K562 (cell line): ENCODE results near the gene TTLL4. TPM values are rescaled to one million over a fixed set of nuclear protein-coding genes. Genes with fewer than 3 reads are reported as not detected.

Experiments
- CBX8 ChIP-seq: fragments of 200-600 bp; sonication (generic); IDR thresholded peaks from 2 replicates; pipeline ENCODE4 v1.6.1; 2012; ENCODE audit warnings: borderline replicate concordance, mixed run types, low read depth, mild to moderate bottlenecking, moderate library complexity, mixed read lengths, low read length, control low read depth, inconsistent platforms; ENCODE audit not compliant: poor library complexity, severe bottlenecking; ENCODE audit errors: extremely low read depth
- E2F5 ChIP-seq: sonication (generic); formaldehyde crosslinking; IDR thresholded peaks from 2 replicates; pipeline ENCODE4 v1.8.0; 2022; ENCODE audit warnings: mild to moderate bottlenecking, missing genetic modification reagents
- HDAC1 ChIP-seq, 2 experiments: fragments of 450-650 bp; IDR thresholded peaks; 2 replicates each; pipeline ENCODE4 v1.6.1; 2016 to 2017; ENCODE audit warnings: inconsistent platforms in 1 of 2, mild to moderate bottlenecking in 1 of 2, moderate library complexity in 1 of 2
- KAT7 ChIP-seq: sonication (generic); formaldehyde crosslinking; IDR thresholded peaks from 2 replicates; pipeline ENCODE4 v1.8.0; 2022; ENCODE audit warnings: missing genetic modification reagents, mild to moderate bottlenecking, borderline replicate concordance
- KLF13 ChIP-seq: fragments of 450-650 bp; IDR thresholded peaks from 2 replicates; pipeline ENCODE4 v1.6.1; 2016; ENCODE audit warnings: missing genetic modification characterization, low read depth, mild to moderate bottlenecking, missing compliant biosample characterization, moderate library complexity, borderline replicate concordance
- MGA ChIP-seq: fragments of 450-650 bp; IDR thresholded peaks from 2 replicates; pipeline ENCODE4 v1.6.1; 2016; ENCODE audit warnings: mild to moderate bottlenecking, moderate library complexity
- MTA2 ChIP-seq: fragments of 450-650 bp; IDR thresholded peaks from 2 replicates; pipeline ENCODE4 v1.6.1; 2016; ENCODE audit warnings: low read depth
- NFATC3 ChIP-seq: fragments of 450-650 bp; IDR thresholded peaks from 2 replicates; pipeline ENCODE4 v1.6.1; 2017; ENCODE audit warnings: mild to moderate bottlenecking
- polyA plus RNA-seq, 8 experiments: library from polyadenylated mRNA; depleted of rRNA in 4 of 8; stranded (reverse) in 5 of 8; unstranded in 3 of 8; fragments of >200 nt; fragmentation: Nextera tagmentation in 2 of 8; fragmentation: Illumina TruSeq in 1 of 8; extraction: Ambion mirVana in 2 of 8; extraction: Trizol in 1 of 8; gene quantifications; 2 replicates each; pipeline versions ENCODE4 v1.2.1 to v1.2.3, GENCODE V29; 2011 to 2014; ENCODE audit warnings: inconsistent platforms in 1 of 8, missing spikeins in 1 of 8
- total RNA-seq, 7 experiments: library from RNA; depleted of rRNA in 6 of 7; stranded (reverse); fragments of >200 nt in 6 of 7; fragmentation: Illumina TruSeq in 2 of 7; extraction: Trizol in 2 of 7; gene quantifications; 2 replicates each; pipeline versions ENCODE4 v1.2.1 to v1.2.3, GENCODE V29; 2011 to 2021; ENCODE audit warnings: low replicate concordance in 1 of 7
- TF ChIP-seq, protein P1 (sequence below): fragments of 250-450 bp; sonication (Bioruptor Pico); IDR thresholded peaks from 2 replicates; pipeline ENCODE4 v1.8.0; 2022; ENCODE audit warnings: moderate library complexity, mild to moderate bottlenecking, inconsistent platforms
- TF ChIP-seq, protein P2 (sequence below), 2 experiments: IDR thresholded peaks in 1 of 2; conservative IDR thresholded peaks in 1 of 2; 2 replicates each; pipeline ENCODE4 v1.6.1; 2016; ENCODE audit warnings: low read depth in 2 of 2, mild to moderate bottlenecking in 1 of 2, missing compliant biosample characterization in 1 of 2, missing genetic modification characterization in 1 of 2, moderate library complexity in 1 of 2

The TTLL4 gene
- total and polyA plus RNA-seq, 9 of the 15 experiments (the other 6 are each of a cell fraction or from before 2014, with no cell fraction given): 12.6 to 67.5 (median 24.5) TPM

DNA sequence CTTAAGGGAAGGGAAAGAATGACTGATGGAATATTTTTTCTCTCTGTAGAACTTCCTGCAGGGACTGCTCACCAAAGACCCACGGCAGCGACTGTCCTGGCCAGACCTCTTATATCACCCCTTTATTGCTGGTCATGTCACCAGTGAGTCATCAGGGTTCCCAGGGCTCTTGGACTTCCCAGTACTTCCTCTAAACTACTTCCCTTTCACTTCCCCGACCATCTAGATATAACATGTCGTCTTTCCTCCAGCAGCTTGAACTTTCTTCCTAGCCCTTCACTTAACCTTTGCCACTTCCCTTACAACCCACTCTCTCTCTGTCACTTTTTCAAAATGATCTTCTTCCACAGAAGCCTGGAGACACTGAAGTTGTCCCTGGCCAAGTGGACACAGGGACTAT is 31.5 kb upstream of the TTLL4 start (continued):
- TF ChIP-seq KAT7 (CRISPR knock-in tag) (no peak), E2F5 (CRISPR knock-in tag) (no peak), NFATC3 (no peak), KLF13 (tag) (no peak), MGA (no peak), CBX8 (no peak), MTA2 (no peak), HDAC1 (IDR thresholded peaks at IDR 0.05) (no peak)
- TF ChIP-seq, protein P1, sequence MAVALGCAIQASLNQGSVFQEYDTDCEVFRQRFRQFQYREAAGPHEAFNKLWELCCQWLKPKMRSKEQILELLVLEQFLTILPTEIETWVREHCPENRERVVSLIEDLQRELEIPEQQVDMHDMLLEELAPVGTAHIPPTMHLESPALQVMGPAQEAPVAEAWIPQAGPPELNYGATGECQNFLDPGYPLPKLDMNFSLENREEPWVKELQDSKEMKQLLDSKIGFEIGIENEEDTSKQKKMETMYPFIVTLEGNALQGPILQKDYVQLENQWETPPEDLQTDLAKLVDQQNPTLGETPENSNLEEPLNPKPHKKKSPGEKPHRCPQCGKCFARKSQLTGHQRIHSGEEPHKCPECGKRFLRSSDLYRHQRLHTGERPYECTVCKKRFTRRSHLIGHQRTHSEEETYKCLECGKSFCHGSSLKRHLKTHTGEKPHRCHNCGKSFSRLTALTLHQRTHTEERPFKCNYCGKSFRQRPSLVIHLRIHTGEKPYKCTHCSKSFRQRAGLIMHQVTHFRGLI (CRISPR knock-in tag): no peak
- TF ChIP-seq, protein P2, sequence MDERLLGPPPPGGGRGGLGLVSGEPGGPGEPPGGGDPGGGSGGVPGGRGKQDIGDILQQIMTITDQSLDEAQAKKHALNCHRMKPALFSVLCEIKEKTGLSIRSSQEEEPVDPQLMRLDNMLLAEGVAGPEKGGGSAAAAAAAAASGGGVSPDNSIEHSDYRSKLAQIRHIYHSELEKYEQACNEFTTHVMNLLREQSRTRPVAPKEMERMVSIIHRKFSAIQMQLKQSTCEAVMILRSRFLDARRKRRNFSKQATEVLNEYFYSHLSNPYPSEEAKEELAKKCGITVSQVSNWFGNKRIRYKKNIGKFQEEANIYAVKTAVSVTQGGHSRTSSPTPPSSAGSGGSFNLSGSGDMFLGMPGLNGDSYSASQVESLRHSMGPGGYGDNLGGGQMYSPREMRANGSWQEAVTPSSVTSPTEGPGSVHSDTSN (CRISPR knock-in tag; IDR thresholded peaks at IDR 0.05; ENCODE audit: low read depth): no peak
- TF ChIP-seq, protein P2 (tag; conservative IDR thresholded peaks at IDR 0.05; ENCODE audit: low read depth): no peak
